Measurements from ENCODE around the gene CIC.
A peak's percentile ranks its signal among the peaks of the same experiment; 100 is the strongest.

Gene CIC

GRCh38 chr19:42278452-42279154, 9.6 kb downstream of the CIC start:
- DNase-seq, result no peak

GRCh38 chr19:42279155-42279901, 10.3 kb downstream of the CIC start:
- DNase-seq, result no peak

GRCh38 chr19:42279902-42280814, 11.1 kb downstream of the CIC start:
- peak; percentile 83 to 91 for DNase-seq

DNA sequence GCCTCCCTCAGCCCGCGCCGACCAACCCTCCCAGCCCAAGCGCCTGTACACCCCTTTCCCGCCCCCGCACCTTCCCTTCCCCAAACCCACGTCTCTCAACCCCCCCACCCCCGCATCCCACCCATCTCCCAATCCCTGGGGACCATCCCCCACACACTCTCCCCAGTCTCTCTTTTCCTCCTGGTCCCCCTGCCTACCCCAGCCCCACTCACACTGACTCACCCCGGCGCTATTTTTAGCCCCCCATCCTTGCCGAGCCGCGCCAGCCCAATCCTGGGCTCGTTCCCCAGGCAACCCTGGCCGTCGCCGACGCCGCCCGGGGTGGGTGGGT, 11.7 kb downstream of the CIC start:
- DNase-seq, result no peak

- DNase-seq, result no peak
These were observed 12.2 kb downstream of the CIC start for GRCh38 chr19:42281146-42281826.

DNA sequence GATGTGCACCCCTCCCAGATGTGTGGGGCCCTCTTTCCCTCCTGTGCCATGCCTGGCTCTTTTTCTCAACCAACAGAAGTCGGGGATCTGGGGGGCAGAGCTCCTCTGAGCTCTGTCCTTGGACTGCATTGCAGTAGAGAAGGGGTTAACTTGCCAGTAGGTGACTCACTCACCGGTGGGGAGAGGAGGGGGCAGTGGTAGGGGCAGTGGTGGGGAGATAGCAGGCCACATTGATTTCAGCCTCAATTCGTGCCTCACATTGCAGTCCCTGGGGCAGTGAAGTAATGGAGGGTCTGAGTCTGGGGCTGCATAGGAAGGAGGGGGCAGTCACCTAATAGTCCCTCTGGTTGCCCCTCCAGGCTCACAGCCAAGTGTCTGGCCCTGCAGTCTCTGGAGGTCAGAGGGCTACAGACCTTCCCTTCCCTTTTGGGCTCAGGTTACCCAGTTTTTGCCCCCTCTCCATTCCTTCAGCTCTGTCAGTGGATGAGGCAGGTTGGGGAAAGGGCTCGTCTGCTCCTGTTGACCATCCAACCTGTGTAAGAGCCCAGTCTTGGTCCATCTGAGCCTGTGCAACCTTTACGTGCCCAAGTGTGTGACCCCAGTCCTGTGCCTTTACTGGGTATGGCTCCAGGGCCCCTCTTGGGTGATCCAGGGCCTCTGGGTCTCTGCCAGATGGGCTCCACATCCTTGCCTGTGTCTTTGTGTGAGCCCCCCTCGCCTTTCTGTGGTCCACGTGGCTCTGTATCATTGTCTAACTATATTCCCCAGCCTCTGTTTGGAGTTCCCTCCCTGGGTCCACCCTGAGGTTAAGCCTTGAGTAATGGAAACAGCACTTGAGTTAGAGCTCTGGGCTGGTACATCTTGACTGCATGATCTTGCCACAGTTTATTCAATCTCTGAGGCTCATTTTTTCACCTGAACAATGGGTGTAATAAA, 13.0 kb downstream of the CIC start:
- no peak for DNase-seq

GRCh38 chr19:42282819-42283187, 13.8 kb downstream of the CIC start:
- no peak for DNase-seq

DNA sequence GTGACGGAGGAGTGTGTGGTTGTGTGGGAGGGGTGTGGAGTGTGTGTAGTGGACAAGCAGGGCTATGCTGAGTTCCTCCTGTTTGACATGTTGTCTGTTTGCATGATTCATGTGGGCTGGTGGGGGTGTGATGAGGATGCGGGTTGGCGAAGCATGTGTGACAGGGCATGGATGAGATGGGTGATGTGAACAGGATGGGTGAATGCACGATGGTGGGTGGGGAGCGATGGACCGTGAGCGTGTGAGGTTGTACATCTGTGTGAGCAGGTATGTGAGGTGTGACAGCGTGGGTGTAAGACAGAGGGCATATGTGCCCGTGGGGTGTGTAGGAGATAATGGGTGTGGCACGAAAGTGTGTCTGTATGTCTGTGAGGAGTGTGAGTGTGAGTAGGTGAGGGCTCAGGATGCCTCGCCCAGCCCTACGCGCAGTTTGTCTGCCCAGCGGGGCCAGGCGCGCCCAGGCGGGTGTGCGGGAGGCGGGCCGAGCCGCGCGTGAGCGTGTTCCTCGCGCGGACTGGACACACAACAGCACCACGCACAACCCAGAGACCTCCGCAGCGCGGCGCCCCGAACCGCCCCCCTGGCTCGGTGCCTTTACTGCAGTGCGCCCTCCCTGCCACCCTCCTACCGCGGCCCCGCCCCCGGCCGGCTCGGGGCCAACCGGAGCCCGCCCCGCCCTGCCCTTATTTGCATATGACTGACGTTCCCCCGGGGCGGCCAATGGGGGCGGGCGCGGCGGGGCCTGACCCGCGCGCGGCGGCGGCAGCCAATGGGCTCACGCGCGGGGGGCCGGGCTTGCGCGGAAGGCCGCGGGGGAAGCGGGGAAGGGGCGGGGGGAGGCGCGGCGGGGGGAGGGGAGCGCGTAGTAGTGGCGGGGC, 14.4 kb downstream of the CIC start:
- DNase-seq, result peak; percentile 88 to 91

DNA sequence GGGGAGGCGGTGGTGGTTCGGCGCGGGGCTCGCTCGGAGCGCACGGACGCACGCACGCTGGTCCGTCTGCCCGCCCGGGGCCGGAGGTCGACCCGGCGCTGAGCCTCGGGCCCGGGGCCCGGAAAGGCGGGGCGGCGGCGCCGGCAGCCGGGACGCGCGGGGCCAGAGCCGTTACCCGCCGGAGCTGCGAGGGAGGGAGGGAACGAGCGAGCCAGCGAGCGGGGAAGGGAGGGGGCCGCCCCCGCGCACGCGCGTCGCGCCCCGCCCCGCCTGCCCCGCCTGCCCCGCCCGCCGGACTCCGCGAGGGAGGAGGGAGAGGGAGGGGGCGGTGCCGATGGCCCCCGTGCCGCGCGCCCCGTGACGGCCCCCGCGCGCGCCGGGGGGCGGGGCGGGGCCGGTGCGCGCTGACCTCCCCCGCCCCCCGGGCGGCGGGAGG, 15.0 kb downstream of the CIC start:
- peak; percentile 50 to 65 for DNase-seq

DNA sequence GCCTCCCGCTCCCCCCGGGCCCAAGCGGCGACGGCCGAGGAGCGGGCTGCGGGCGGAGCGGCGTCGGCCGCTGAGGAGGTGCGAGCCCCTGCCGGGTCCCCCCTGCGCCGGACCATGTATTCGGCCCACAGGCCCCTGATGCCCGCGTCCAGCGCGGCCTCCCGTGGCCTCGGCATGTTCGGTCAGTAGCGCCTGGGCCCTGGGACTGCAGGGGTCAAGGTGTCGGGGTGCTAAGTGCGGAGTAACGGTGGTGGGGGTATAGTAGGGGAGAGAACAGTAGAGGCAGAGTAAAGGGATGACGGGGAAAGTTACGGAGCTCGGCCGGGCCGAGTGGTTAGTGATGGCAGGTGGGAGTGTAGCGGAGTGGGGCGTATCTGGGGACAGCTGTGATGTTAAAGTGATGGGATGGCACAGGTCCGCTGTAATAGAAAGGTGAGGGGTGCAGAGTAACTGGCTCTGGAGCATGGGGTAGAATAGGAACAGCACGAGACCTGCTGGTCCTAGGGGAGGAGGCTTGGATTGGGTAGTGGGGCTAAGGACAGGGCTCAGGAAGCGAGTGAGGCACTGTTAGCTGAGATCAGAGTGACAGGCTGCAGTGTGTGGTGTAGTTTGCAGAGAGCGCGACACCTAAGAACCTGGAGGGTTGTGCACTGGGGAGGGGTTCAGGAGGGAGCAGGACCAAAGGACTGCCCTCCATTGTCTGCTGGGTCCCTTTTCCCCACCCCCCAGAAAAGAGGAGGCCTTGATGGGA, 15.7 kb downstream of the CIC start:
- no peak for DNase-seq

DNA sequence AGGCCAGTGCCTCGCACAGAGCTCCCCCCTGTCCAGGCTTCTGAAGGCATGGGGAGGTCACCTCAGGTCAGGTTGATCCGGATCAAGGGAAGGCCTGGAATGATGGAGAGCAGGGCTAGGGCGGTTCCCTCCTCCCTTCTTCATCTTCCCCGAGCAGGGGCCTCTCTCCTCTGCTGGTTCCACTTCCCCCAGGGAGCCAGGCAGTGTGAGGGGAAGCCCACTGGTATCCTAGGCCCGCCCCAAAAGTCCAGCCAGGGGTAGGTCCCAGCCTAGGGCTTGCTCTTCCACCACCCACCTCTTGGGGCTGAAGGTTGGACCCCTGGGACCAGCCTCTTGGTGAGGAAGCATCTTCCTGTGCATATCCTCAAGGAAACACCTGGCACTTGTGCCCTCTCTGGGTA, 16.5 kb downstream of the CIC start:
- DNase-seq, result no peak

- DNase-seq, result no peak
These were observed 16.9 kb downstream of the CIC start for GRCh38 chr19:42285988-42286348.

GRCh38 chr19:42286349-42287016, 17.4 kb downstream of the CIC start:
- no peak for DNase-seq

DNA sequence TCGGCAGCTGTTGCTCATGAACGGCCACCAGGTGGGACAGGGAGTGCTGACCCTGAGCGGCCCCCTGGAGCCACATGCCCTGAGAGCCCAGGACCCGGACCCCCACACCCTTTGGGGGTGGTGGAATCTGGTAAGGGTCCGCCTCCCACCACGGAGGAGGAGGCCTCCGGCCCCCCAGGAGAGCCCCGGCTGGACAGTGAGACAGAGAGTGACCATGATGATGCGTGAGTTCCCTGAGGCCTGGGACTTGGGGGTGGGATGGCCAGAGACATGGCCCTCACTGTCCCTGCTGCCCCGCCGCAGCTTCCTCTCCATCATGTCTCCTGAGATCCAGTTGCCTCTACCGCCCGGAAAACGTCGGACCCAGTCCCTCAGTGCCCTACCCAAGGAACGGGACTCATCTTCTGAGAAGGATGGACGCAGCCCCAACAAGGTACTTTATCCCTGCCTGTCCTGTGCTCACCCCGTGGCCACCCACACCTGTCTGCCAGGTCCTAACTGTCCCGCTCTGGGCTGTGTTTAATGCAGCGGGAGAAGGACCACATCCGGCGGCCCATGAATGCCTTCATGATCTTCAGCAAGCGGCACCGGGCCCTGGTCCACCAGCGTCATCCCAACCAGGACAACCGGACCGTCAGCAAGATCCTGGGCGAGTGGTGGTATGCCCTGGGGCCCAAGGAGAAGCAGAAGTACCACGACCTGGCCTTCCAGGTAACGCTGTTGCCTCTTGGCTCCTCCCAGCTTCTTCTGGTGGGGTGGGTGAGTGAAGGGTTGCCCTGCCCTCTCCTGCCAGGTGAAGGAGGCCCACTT, 18.2 kb downstream of the CIC start:
- DNase-seq, result no peak

- DNase-seq, result no peak
These were observed 18.7 kb downstream of the CIC start for GRCh38 chr19:42287827-42288107.

- DNase-seq, result no peak
These were observed 19.3 kb downstream of the CIC start for GRCh38 chr19:42288387-42288786.

GRCh38 chr19:42288881-42289555, 20.0 kb downstream of the CIC start:
- no peak for DNase-seq

DNA sequence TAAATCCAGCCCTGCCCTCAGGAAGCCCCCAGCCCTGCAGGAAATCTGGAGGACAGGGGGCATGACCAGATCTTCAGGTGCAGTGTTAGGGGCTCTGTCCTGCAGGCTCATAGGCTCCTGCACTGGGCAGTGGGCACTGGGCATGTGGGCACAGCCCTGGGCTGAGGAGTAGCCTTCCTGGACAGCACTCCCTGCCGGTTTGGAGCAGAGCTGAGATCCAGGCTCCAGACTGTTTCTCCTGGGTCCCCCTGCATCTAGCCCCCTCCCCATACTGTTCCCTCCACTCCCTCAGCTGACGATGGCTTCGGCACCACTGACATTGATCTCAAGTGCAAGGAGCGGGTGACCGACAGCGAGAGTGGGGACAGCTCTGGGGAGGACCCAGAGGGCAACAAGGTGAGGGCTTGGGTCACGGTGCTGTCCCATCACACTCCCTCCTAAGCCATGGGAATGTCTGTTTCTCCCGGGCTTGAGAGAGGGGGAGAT, 20.5 kb downstream of the CIC start:
- no peak for DNase-seq
